H54 (cell line): ENCODE measurements around the gene CDK17.

Experiments
- DNase-seq: peaks from one replicate; pipeline ENCODE4 v3.0.0; 2011; ENCODE audit warnings: low spot score, mixed read lengths; ENCODE audit not compliant: insufficient read length
- FAIRE-seq: peaks from 3 replicates; lab custom pipeline; 2011; peaks lifted over from hg19 to GRCh38; lab: Jason Lieb, UNC
- POLR2A ChIP-seq: IDR thresholded peaks from 2 replicates; pipeline ENCODE4 v1.6.1; 2011; ENCODE audit warnings: low read depth, mild to moderate bottlenecking, low read length

CDK17 gene

GRCh38 chr12:96250119-96250685, 150.0 kb downstream of the CDK17 start:
- TF ChIP-seq POLR2A = no peak
- no peak for FAIRE-seq
- no peak for DNase-seq

- DNase-seq = no peak
- no peak for TF ChIP-seq POLR2A
- no peak for FAIRE-seq
Observed at GRCh38 chr12:96249196-96250118, 150.8 kb downstream of the CDK17 start.

DNA sequence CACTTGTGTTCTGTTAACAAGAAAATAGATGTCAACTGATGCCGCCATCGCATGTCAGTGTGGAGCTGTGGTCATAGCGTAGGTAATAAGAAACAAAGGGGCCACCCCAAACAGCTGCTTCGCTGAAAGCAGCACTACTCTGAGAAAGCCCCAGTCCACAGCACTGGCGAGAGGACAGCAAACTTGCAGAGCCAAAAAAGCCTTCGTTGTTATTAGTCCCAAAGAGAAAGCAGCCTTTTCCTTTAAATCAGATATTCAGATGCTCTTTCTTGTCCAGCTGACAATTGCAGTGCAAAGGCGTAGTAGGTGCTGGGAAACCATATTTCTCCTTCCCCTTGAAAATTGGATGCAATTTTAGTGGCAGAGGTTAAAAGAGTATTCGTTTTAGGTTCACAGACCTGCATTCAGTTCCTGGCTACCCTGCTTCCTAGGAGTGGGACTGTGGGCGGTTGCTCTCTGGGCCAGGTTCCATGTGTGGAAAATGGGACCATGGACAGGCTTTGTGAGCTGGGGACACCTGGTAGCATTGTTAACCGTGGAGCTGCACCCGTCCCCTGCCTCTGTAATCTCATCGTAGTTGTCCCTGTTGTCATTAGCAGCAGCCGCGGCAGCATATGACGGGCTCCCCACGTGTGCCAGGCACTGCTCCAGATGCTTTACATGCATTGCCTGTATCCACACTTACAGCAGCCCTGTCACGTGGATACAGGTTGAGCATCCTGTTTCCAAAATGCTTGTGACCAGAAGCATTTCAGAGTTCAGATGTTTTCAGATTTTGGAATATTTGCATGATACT, 151.9 kb downstream of the CDK17 start:
- no peak for DNase-seq
- FAIRE-seq = no peak
- no peak for TF ChIP-seq POLR2A

DNA sequence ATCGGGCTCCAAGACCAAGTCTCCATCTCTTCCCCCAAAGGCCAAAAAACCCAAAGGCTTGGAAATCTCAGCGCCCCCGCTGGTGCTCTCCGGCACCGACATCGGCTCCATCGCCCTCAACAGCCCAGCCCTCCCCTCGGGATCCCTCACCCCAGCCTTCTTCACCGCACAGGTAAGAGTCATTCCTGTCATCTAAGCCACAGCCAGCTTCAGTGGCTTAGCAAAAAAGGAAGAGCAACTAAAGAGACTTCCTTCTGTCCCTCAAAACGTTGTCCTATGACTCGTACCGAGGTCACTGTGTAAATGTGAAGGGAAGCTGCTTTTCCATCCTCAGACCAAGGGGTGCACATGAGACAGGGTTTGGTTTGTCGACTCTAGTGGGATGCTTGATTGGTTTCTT, 152.7 kb downstream of the CDK17 start:
- no peak for FAIRE-seq
- TF ChIP-seq POLR2A = no peak
- DNase-seq = no peak

DNA sequence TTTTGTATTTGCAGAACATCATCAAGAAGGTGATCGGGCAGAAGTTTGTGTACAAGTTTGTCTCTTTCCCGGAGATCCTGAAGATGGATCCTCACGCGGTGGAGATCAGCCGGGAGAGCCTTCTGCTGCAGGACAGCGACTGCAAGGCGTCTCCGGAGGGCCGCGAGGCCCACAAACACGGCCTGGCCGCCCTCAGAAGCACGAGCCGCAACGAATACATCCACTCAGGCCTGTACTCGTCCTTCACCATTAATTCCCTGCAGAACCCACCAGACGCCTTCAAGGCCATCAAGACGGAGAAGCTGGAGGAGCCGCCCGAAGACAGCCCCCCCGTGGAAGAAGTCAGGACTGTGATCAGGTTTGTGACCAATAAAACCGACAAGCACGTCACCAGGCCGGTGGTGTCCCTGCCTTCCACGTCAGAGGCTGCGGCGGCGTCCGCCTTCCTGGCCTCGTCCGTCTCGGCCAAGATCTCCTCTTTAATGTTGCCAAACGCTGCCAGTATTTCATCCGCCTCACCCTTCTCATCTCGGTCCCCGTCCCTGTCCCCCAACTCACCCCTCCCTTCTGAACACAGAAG, 153.2 kb downstream of the CDK17 start:
- TF ChIP-seq POLR2A = no peak
- no peak for FAIRE-seq
- DNase-seq = no peak

GRCh38 chr12:96244826-96245225, 155.4 kb downstream of the CDK17 start:
- no peak for TF ChIP-seq POLR2A
- no peak for DNase-seq
- no peak for FAIRE-seq

GRCh38 chr12:96242597-96242996, 157.6 kb downstream of the CDK17 start:
- DNase-seq (no peak), FAIRE-seq (no peak)
- TF ChIP-seq POLR2A = no peak

- no peak for FAIRE-seq
Observed at GRCh38 chr12:96241846-96242256, 158.4 kb downstream of the CDK17 start.

GRCh38 chr12:96241431-96241830, 158.8 kb downstream of the CDK17 start:
- no peak for DNase-seq
- FAIRE-seq = no peak
- no peak for TF ChIP-seq POLR2A

More at GRCh38 chr12:96241846-96242256, 158.4 kb downstream of the CDK17 start:
- DNase-seq = no peak
- TF ChIP-seq POLR2A = no peak

- DNase-seq (no peak), FAIRE-seq (no peak)
- no peak for TF ChIP-seq POLR2A
Observed at GRCh38 chr12:96240656-96241055, 159.6 kb downstream of the CDK17 start.

DNA sequence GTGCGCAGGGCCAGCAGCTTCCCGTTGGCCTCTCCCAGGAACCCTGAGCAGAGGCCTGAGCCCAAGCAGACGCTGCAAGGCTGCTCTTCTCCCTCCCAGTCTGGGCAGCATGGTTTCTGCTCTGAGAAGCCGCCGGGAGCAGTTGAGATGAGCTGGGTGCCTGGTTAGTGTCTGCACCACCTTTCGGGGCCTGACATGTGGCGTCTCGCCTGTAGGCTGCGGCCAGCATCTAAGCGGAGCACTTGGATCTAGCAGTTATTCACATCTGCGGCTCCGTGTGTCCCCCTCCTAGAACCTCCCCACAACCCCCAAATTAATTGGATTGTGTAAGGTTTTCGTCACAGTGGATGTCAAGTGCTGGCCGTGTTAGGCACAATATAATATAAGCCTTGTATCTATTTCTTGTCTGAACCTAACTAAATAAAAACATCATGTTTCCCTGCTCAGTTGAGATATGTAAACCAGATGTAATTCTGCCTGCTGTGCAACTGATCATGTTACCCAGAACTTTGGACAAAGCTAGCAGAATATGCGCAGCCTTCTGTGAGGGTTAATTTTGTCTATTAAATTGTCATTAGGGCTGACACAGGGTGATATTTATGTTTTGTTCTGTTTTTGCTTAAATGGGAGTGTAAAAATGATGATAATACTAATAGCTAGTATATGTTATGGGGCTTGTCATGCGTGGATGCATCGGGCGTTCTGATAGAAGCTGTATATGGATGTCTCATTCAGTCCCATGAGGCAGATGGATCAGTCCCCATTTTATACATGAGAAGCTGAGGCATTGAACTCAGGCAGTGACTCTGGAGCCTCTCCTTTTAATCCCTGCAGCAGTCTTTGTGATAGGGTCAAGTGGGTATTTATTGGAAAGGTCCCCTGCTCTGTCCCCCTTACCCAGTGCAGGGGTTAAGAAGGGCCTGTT, 160.3 kb downstream of the CDK17 start:
- no peak for TF ChIP-seq POLR2A
- FAIRE-seq (no peak), DNase-seq (no peak)

DNA sequence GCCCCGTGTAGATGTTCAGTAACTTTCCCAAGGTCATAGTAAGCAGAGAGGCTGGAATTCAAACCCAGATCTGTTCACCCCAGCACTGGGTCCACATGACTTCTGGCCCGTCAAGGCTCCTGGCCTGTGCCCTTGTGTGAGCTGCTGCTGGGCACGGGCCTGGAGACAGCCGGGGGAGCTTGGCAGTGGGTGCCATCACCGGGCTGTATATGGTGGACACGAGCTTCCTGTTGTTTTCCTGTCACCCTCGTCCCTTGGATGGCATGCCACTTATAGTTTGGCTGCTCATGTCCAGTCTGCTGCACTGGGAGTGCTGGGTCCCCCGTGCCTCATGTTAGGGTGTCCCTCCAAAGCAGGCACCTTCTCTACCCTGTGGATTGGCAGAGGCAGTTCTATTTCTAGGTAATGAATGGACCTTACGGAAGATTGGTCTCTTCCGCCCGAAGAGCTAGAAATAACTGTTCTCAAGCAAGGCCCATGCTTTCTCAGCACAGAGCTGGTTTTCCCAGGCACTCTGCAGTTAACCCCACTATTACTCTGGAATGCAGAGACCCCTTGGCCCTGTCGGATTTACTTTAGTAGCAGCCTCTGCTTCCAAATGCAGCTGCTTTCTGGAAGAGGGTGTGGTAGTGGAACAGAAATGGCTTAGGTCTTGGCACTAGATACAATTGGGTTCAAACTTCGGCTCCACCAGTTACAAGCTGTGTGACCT, 161.7 kb downstream of the CDK17 start:
- DNase-seq (no peak), FAIRE-seq (no peak)
- TF ChIP-seq POLR2A = no peak
